OCI-LY1 (cell line): ENCODE data around the gene SP100.
A peak's percentile ranks its signal among the peaks of the same experiment; 100 is the strongest.

Source experiments
- H2AFZ ChIP-seq: fragments of 200-600 bp; sonication (generic), shearing (Covaris generic); 2 replicates; pipeline ENCODE4 v1.6.0; 2014; ENCODE audit warnings: antibody characterized with exemption, mild to moderate bottlenecking, low read length
- H3F3A ChIP-seq: fragments of 200-600 bp; sonication (generic), shearing (Covaris generic); 2 replicates; pipeline ENCODE4 v1.6.0; 2014; ENCODE audit warnings: mild to moderate bottlenecking, antibody characterized with exemption, low read length, moderate library complexity; ENCODE audit not compliant: insufficient read depth
- H3K27ac ChIP-seq: fragments of 200-600 bp; sonication (generic); 2 replicates; pipeline ENCODE4 v1.5.1; 2014; ENCODE audit warnings: low read length, mixed run types, mild to moderate bottlenecking, low read depth; ENCODE audit not compliant: poor library complexity, severe bottlenecking
- H3K27me3 ChIP-seq: fragments of 200-600 bp; sonication (generic); 2 replicates; pipeline ENCODE4 v1.6.0; 2014; ENCODE audit warnings: antibody characterized with exemption, mild to moderate bottlenecking, low read length, moderate library complexity; ENCODE audit not compliant: insufficient read depth
- H3K36me3 ChIP-seq: fragments of 200-600 bp; sonication (generic); 2 replicates; pipeline ENCODE4 v1.6.1; 2014; ENCODE audit warnings: mild to moderate bottlenecking, antibody characterized with exemption, low read length, moderate library complexity, mixed read lengths; ENCODE audit not compliant: insufficient read depth
- H3K4me1 ChIP-seq: fragments of 200-600 bp; sonication (generic); 2 replicates; pipeline ENCODE4 v1.5.1; 2014; ENCODE audit warnings: mild to moderate bottlenecking, low read length, moderate library complexity; ENCODE audit not compliant: insufficient read depth, severe bottlenecking
- H3K4me2 ChIP-seq: fragments of 200-600 bp; sonication (generic), shearing (Covaris generic); 2 replicates; pipeline ENCODE4 v1.6.1; 2014; ENCODE audit warnings: low read length
- H3K4me3 ChIP-seq: fragments of 200-600 bp; sonication (generic); 2 replicates; pipeline ENCODE4 v1.5.1; 2014; ENCODE audit warnings: low read length, low read depth, mild to moderate bottlenecking, mixed read lengths; ENCODE audit not compliant: poor library complexity, severe bottlenecking
- H3K79me2 ChIP-seq: fragments of 200-600 bp; shearing (Covaris generic); 2 replicates; pipeline ENCODE4 v1.6.1; 2016; ENCODE audit warnings: mixed run types, low read length, mixed read lengths; ENCODE audit not compliant: insufficient read depth
- H3K9ac ChIP-seq: fragments of 200-600 bp; sonication (generic), shearing (Covaris generic); 2 replicates; pipeline ENCODE4 v1.6.1; 2014; ENCODE audit warnings: mild to moderate bottlenecking, low read length, mixed read lengths
- H3K9me2 ChIP-seq: fragments of 200-600 bp; sonication (generic), shearing (Covaris generic); 2 replicates; pipeline ENCODE4 v1.6.1; 2014; ENCODE audit warnings: low read depth, mild to moderate bottlenecking, low read length, mixed read lengths
- H3K9me3 ChIP-seq: fragments of 200-600 bp; shearing (Covaris generic); 2 replicates; pipeline ENCODE4 v1.6.1; 2014; ENCODE audit warnings: low read length, mixed read lengths
- H4K20me1 ChIP-seq: fragments of 200-600 bp; sonication (generic), shearing (Covaris generic); 2 replicates; pipeline ENCODE4 v1.6.0; 2016; ENCODE audit warnings: mild to moderate bottlenecking, low read length; ENCODE audit not compliant: insufficient read depth
- CTCF ChIP-seq: fragments of 200-600 bp; sonication (generic), shearing (Covaris generic); IDR thresholded peaks from 2 replicates; pipeline ENCODE4 v1.5.1; 2017; ENCODE audit warnings: mild to moderate bottlenecking, antibody characterized with exemption, low read length, moderate library complexity, mixed read lengths
- EZH2 ChIP-seq: fragments of 200-600 bp; sonication (generic), shearing (Covaris generic); IDR thresholded peaks from 2 replicates; pipeline ENCODE4 v1.8.0; 2017; ENCODE audit warnings: borderline replicate concordance, mixed run types, mild to moderate bottlenecking, antibody characterized with exemption, low read length, moderate library complexity, mixed read lengths

The SP100 gene

GRCh38 chr2:230416061-230416721, at the start of gene SP100:
SP100 (plus strand) TSS chr2:230416201; CDS start chr2:230416297, 96 bp downstream.
- peak within 1 kb of the TSS; percentile 72 for H3K9ac ChIP-seq
- peak within 1 kb of the TSS; percentile 93 for H3K27ac ChIP-seq
- peak within 1 kb of the TSS; percentile 75 for H3K4me3 ChIP-seq

DNA sequence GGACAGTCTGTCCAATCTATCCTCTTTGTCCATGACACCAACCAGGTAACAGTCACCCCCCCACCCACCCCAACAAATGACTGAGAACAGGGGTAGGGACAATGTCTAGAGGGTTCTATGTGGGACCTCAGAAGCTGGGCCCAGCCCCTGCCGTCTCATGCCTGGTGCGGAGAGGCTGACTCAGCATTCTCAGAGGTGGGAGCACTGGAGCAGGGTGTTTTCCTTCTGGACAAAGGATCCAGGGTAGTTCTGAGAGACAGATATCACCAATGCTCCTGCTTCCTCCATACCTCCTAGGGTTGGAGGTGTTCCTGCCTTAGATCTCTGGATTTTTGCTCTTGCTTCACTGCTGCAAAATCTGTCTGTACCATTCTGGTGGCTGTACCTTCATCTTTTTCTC, 33.9 kb upstream of the SP100 start:
- Histone ChIP-seq H3K79me2 (no peaks in the 10 kb centered on the region), H3K36me3 (peaks cover 47% of the 10 kb centered on the region), H3K27me3 (no peaks in the 10 kb centered on the region), H3K4me2 (no peak overlapping the region), H3K9me3 (no peaks in the 10 kb centered on the region), H3K4me1 (no peaks in the 10 kb centered on the region), H3K4me3 (no peak overlapping the region), H4K20me1 (no peaks in the 10 kb centered on the region), H3K9ac (no peak overlapping the region), H2AFZ (no peak overlapping the region), H3K27ac (no peak overlapping the region), H3K9me2 (no peaks in the 10 kb centered on the region), H3F3A (no peaks in the 10 kb centered on the region)
- TF ChIP-seq CTCF, result no peak
- TF ChIP-seq EZH2, result no peak

More at GRCh38 chr2:230416061-230416721, at the start of gene SP100:
- Histone ChIP-seq H3K9me2 (no peaks in the 10 kb centered on the region), H3K9me3 (no peaks in the 10 kb centered on the region), H4K20me1 (no peaks in the 10 kb centered on the region), H3F3A (no peaks in the 10 kb centered on the region), H3K27me3 (no peaks in the 10 kb centered on the region), H3K4me2 (peak within 1 kb of the TSS; percentile 79), H3K79me2 (peaks cover 48% of the 10 kb centered on the region), H2AFZ (no peak within 1 kb of the TSS), H3K36me3 (no peaks in the 10 kb centered on the region), H3K4me1 (peaks cover 65% of the 10 kb centered on the region)
- TF ChIP-seq EZH2 (no peak), CTCF (no peak)

- no peaks in the 10 kb centered on the region for H3K79me2 ChIP-seq
- H3K27me3 ChIP-seq, result no peaks in the 10 kb centered on the region
- no peak overlapping the region for H3K27ac ChIP-seq
- H3K9me2 ChIP-seq, result no peaks in the 10 kb centered on the region
- H4K20me1 ChIP-seq, result no peaks in the 10 kb centered on the region
- peaks cover 41% of the 10 kb centered on the region for H3K36me3 ChIP-seq
- no peak overlapping the region for H2AFZ ChIP-seq
- no peak overlapping the region for H3K4me3 ChIP-seq
- H3F3A ChIP-seq, result no peaks in the 10 kb centered on the region
- no peak overlapping the region for H3K9ac ChIP-seq
- TF ChIP-seq EZH2, result no peak
- TF ChIP-seq CTCF, result no peak
- H3K4me2 ChIP-seq, result no peak overlapping the region
- H3K4me1 ChIP-seq, result no peaks in the 10 kb centered on the region
- no peaks in the 10 kb centered on the region for H3K9me3 ChIP-seq
Measured at GRCh38 chr2:230383453-230383852, 32.5 kb upstream of the SP100 start.
